ENCODE data around the gene SHISA9.

SHISA9 gene

DNA sequence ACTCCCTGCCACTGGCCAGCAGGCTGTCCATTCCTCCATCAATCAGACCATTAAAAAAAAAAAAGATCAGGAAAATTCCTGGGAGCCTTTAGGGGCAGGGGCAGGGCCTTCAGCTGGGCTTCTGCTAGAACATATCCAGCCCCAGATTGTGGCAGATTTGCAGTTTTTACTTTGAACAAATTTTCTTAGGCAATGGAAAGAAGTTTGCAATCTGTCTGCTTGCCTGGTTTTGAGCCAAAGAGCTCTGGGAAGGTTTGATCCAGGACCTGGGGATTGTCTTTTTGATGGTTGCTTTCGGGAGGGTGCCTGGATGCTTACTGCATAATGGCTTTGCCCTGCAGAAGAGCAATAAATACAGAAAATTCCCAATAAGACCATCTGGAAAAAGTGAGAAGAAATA, 145.9 kb downstream of the SHISA9 start:
- TF ChIP-seq GABPA (IDR thresholded peaks at IDR 0.05; ENCODE audit: low read depth) = no peak
- no peak for TF ChIP-seq POLR2AphosphoS5 (IDR thresholded peaks at IDR 0.05; ENCODE audit: low read depth)
- TF ChIP-seq, protein P1, sequence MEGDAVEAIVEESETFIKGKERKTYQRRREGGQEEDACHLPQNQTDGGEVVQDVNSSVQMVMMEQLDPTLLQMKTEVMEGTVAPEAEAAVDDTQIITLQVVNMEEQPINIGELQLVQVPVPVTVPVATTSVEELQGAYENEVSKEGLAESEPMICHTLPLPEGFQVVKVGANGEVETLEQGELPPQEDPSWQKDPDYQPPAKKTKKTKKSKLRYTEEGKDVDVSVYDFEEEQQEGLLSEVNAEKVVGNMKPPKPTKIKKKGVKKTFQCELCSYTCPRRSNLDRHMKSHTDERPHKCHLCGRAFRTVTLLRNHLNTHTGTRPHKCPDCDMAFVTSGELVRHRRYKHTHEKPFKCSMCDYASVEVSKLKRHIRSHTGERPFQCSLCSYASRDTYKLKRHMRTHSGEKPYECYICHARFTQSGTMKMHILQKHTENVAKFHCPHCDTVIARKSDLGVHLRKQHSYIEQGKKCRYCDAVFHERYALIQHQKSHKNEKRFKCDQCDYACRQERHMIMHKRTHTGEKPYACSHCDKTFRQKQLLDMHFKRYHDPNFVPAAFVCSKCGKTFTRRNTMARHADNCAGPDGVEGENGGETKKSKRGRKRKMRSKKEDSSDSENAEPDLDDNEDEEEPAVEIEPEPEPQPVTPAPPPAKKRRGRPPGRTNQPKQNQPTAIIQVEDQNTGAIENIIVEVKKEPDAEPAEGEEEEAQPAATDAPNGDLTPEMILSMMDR (IDR thresholded peaks at IDR 0.05; ENCODE audit: insufficient read depth, low read length) = no peak
- TF ChIP-seq SPI1 (IDR thresholded peaks at IDR 0.05; ENCODE audit: borderline replicate concordance, low read depth) = no peak
- TF ChIP-seq, protein P2, sequence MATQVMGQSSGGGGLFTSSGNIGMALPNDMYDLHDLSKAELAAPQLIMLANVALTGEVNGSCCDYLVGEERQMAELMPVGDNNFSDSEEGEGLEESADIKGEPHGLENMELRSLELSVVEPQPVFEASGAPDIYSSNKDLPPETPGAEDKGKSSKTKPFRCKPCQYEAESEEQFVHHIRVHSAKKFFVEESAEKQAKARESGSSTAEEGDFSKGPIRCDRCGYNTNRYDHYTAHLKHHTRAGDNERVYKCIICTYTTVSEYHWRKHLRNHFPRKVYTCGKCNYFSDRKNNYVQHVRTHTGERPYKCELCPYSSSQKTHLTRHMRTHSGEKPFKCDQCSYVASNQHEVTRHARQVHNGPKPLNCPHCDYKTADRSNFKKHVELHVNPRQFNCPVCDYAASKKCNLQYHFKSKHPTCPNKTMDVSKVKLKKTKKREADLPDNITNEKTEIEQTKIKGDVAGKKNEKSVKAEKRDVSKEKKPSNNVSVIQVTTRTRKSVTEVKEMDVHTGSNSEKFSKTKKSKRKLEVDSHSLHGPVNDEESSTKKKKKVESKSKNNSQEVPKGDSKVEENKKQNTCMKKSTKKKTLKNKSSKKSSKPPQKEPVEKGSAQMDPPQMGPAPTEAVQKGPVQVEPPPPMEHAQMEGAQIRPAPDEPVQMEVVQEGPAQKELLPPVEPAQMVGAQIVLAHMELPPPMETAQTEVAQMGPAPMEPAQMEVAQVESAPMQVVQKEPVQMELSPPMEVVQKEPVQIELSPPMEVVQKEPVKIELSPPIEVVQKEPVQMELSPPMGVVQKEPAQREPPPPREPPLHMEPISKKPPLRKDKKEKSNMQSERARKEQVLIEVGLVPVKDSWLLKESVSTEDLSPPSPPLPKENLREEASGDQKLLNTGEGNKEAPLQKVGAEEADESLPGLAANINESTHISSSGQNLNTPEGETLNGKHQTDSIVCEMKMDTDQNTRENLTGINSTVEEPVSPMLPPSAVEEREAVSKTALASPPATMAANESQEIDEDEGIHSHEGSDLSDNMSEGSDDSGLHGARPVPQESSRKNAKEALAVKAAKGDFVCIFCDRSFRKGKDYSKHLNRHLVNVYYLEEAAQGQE (IDR thresholded peaks at IDR 0.05; ENCODE audit: insufficient replicate concordance, low read depth) = no peak

DNA sequence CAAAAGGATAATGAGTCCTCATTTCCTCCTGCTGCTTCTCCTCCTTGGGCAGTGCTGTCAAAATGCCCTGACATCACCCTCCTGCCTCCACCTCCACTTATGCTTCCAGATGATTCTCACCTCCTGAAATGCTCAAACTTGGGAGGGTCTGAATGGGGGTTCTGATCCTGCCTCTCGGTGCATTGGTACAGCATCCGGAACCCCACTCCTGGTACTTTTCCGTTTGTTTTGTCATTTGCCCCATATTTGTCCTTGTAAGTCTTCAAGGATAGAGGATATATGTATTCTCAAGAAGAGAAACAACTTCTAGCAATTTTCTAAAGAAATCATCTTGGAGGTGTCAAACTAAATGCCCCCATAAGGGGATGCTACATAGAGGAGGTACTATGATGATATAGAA, 148.3 kb downstream of the SHISA9 start:
- DNase-seq (ENCODE audit: low read depth in 1 of 2, low spot score in 1 of 2) = no peak
- Histone ChIP-seq H3K27me3 (ENCODE audit: insufficient read depth, poor library complexity, severe bottlenecking) (no peaks in the 10 kb centered on the region), H3K27ac (replicated peaks) (no peak overlapping the region), H3K4me3 (replicated peaks; ENCODE audit: insufficient read depth, low read length) (no peak overlapping the region)
- TF ChIP-seq GABPA (IDR thresholded peaks at IDR 0.05; ENCODE audit: low read depth) (no peak), SPI1 (IDR thresholded peaks at IDR 0.05; ENCODE audit: borderline replicate concordance, low read depth) (no peak), POLR2AphosphoS5 (IDR thresholded peaks at IDR 0.05; ENCODE audit: low read depth) (no peak)
- TF ChIP-seq, protein P2 (IDR thresholded peaks at IDR 0.05; ENCODE audit: insufficient replicate concordance, low read depth) = no peak
- TF ChIP-seq, protein P1 (IDR thresholded peaks at IDR 0.05; ENCODE audit: insufficient read depth, low read length) = no peak

More for the DNA sequence above, 145.9 kb downstream of the SHISA9 start:
- Histone ChIP-seq H3K27me3 (ENCODE audit: insufficient read depth, poor library complexity, severe bottlenecking) (no peaks in the 10 kb centered on the region), H3K4me3 (replicated peaks; ENCODE audit: insufficient read depth, low read length) (no peak overlapping the region), H3K27ac (replicated peaks) (no peak overlapping the region)
- no peak for DNase-seq (ENCODE audit: low read depth in 1 of 2, low spot score in 1 of 2)

DNA sequence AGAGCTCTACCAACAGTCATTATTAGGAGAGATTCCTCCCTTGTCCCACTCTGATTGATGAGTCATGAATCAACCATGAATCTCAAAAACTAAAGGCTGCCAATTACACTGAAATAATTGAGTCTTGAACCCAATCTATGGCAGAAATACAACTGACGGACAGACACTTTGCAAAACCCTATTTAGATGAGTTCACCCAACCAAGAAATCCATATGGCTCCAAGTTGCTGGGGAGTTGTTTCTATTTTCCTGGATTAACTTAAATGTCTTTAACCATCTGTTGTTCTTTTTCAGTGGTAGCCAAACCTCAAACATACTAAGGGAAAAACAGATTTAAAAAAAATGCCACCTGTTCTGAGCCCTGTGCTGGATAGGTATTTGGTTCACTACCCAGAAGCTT, 151.0 kb downstream of the SHISA9 start:
- Histone ChIP-seq H3K27ac (replicated peaks) (no peak overlapping the region), H3K4me3 (replicated peaks; ENCODE audit: insufficient read depth, low read length) (no peak overlapping the region), H3K27me3 (ENCODE audit: insufficient read depth, poor library complexity, severe bottlenecking) (no peaks in the 10 kb centered on the region)
- no peak for DNase-seq (ENCODE audit: low read depth in 1 of 2, low spot score in 1 of 2)
- TF ChIP-seq, protein P2 (IDR thresholded peaks at IDR 0.05; ENCODE audit: insufficient replicate concordance, low read depth) = no peak
- TF ChIP-seq GABPA (IDR thresholded peaks at IDR 0.05; ENCODE audit: low read depth) (no peak), POLR2AphosphoS5 (IDR thresholded peaks at IDR 0.05; ENCODE audit: low read depth) (no peak), SPI1 (IDR thresholded peaks at IDR 0.05; ENCODE audit: borderline replicate concordance, low read depth) (no peak)
- TF ChIP-seq, protein P1 (IDR thresholded peaks at IDR 0.05; ENCODE audit: insufficient read depth, low read length) = no peak

Measured in HL-60 (cell line).